GM12872 (cell line): Measurements from ENCODE around the gene PIP5K1C.

Experiments used
- CTCF ChIP-seq: IDR thresholded peaks from 3 replicates; pipeline ENCODE4 v1.5.1; 2011; ENCODE audit warnings: low read depth, mild to moderate bottlenecking, low read length, moderate library complexity; ENCODE audit not compliant: insufficient read depth

The PIP5K1C gene

GRCh38 chr19:3701200-3701599 is 932 bp upstream of the PIP5K1C start:
- no peak for TF ChIP-seq CTCF

- no peak for TF ChIP-seq CTCF
Observed at GRCh38 chr19:3699741-3700241, 477 bp downstream of the PIP5K1C start.

- TF ChIP-seq CTCF = no peak
Observed at GRCh38 chr19:3698974-3699740, 1.1 kb downstream of the PIP5K1C start.

- no peak for TF ChIP-seq CTCF
Observed at GRCh38 chr19:3698386-3698950, 1.8 kb downstream of the PIP5K1C start.

GRCh38 chr19:3697671-3698385 is 2.4 kb downstream of the PIP5K1C start:
- TF ChIP-seq CTCF = no peak

GRCh38 chr19:3697094-3697493 is 3.2 kb downstream of the PIP5K1C start:
- no peak for TF ChIP-seq CTCF

- no peak for TF ChIP-seq CTCF
Observed at GRCh38 chr19:3696660-3696995, 3.6 kb downstream of the PIP5K1C start.
